GM19099 (cell line): Measurements from ENCODE around the gene SKI.

Experiments used
- POLR2A ChIP-seq: IDR thresholded peaks from 3 replicates; pipeline ENCODE4 v1.6.1; 2011; ENCODE audit warnings: low read depth; ENCODE audit not compliant: insufficient read length; ENCODE audit errors: extremely low read depth

The SKI gene

DNA sequence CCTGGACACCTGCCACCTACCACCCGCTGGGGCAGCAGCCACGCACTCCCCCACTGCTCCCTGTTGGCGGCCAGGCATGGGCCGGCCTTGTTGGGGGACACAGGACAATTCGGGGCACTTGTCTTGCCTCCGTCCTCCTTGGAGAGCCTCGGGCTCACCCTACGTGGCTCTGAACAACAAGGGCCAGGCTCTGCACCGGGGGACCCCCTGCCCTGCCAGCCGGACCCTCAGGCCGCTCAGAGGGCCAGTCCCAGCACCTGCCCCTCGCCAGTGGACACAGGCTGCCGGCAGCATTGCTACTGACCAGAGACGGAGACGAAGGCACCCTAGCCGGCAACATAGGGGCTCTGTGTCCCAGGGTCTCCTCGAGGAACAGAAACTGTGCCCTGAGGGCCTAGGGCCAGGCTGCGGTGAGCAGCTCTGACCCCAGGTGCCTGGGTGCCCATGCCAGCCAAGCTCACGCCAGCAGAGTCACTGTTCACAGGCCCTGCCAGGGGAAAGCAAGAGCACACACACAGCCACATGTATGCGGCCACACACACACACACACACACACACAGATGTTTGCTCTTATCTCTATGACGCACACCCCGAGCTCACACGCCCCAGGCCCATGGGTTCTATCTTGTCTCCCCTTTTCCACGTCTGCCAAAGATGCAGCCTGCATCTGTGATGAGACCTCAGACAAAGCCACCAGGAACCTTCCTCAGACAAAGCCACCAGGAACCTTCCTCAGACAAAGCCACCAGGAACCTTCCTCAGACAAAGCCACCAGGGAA lies 117.4 kb downstream of the SKI start:
- TF ChIP-seq POLR2A = no peak

DNA sequence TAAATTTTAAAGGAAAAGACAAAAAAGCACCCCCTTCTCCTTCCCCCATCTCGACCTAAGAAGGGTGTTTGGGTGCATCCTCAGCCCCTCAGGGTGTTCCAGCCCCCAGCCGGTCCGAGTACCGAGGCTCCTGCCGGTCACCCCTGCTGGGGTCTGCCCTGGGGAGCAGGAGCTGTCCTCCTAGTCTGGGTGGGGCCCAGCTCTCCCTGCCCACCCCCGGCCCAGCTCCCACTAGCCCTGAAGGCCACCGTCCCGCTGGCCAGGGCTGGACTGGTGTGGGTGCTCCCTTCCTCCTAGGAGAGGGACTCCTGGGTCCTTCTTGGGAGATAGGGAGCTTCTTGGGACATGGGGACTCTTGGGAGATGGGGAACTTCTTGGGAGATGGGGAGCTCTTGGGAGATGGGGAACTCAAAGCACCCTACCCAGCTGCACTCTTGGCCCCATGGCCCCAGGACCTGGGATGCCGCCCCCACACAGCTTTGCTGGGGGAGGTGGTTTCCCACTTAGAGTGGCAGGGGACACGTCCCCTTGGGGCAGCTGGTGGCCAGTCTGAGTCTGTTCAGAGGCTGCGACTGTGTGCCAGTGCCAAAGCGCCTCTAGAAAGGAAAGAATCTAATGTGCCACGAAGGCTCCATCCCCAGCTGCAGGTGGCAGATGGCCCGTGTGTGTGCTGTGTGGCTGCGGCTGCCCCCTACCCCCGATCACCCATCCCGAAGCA lies 118.7 kb downstream of the SKI start:
- TF ChIP-seq POLR2A = no peak

DNA sequence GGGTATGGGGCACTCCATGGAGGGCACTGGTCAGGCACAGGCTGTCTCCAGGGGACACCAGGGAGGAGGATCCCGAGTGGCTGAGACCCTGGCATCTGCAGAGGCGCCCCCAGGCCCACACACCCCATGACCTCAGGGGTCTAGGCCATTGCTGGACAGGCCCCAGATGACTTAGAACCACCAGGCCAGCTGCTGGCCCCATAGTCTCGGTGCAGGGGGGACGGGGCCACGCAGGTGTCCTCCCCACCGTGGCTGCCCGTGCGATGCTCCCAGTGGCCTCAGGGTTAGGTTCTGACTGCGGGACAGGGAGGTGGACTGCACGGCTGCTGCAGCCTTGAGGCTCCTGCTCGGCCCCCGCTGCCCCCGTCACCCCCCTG lies 119.3 kb downstream of the SKI start:
- no peak for TF ChIP-seq POLR2A

DNA sequence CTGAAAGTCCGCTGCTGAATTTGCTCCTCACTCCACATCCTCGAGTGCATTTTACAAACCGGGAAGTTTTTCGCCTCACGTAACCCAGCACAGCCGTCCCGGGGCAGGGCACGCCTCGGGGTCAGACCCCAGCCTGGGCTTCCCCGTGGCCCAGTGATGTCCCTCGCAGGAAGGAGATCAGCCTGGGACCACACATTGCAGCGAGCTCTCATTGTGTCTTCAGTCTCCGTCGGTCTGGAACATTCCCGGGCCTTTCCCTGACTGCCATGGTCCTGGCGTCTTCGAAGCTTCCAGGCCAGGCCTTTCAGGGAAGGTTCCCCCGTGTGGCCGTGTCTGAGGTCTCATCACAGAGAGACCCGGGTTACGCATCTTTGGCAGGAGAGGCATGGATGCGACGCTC lies 119.8 kb downstream of the SKI start:
- no peak for TF ChIP-seq POLR2A

DNA sequence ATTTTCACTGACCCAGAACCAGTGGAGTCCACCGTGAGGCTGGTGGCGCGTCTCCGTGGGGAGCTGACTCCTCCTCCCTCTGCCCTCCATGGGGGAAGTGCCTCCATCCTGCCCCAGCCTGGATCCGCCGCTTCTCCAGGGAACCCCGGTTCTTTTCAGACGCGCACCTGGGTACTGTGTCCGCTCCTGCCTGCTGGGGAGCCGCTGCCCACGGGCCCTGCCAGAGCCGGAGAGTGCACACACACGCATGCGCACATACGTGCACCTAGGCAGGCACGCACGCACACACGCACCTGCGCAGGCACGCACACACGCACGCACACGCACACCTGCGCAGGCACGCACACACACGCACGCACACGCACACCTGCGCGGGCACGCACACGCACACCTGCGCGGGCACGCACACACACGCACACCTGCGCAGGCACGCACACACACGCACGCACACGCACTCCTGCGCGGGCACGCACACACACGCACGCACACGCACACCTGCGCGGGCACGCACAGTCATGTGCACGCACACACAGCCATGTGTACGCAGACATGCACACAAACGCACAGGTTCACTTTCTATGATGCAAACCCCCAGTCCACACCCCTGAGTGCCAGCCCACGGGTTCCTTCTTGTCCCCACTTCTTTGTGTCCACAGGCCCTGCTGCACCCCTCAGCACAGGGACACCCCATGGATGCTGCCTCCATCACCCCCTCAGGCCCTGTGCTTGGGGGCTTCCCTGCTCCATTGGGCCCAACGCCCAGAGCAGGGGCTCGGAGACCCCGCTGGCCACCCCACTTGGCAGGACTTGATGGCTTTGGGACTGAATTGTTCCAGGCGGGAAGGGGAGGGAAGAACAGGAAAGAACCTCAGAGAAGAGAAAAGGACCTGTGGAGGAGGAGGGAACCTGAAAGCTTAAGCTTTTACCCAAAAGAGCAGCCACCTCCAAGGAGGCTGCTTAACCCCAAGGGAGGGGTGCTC lies 120.5 kb downstream of the SKI start:
- no peak for TF ChIP-seq POLR2A

DNA sequence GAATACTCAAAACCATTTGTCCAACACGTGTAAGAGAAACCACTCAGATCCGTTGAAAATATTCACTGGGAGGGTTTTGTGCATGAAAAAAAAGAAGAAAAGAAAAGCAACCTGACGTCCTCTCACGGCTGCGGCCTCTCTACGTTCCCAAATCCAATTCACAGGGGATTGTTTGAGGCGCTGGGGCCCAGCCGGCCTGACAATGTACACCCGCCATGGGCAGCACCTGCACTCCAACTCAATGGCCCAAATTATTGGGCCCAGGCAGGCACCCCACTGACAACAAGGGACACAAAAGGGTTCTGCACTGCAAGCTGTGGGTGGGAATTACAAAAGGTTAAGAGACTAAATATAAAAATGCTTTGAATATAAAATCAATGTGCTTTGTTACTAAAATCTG lies 121.7 kb downstream of the SKI start:
- TF ChIP-seq POLR2A = no peak

DNA sequence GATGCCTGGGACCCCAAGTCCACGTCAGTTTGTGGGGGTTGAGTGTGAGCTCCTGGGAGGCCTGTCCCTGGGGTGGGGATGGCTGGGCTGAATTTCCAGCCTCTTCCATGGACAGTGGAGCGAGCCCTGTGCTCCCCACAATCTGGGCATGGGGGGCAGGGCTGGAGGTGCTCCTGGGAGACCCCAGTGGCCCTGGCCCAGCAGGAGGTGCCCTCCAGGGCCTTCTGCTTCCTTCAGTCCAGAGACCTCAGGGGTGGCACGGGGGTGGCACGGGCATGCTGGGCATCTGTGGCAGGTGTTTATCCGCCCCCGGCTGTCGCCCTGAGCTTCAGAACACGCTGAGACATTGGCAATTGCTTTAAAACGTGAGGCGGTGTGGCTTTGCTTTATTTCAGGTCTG lies 122.4 kb downstream of the SKI start:
- TF ChIP-seq POLR2A = no peak

DNA sequence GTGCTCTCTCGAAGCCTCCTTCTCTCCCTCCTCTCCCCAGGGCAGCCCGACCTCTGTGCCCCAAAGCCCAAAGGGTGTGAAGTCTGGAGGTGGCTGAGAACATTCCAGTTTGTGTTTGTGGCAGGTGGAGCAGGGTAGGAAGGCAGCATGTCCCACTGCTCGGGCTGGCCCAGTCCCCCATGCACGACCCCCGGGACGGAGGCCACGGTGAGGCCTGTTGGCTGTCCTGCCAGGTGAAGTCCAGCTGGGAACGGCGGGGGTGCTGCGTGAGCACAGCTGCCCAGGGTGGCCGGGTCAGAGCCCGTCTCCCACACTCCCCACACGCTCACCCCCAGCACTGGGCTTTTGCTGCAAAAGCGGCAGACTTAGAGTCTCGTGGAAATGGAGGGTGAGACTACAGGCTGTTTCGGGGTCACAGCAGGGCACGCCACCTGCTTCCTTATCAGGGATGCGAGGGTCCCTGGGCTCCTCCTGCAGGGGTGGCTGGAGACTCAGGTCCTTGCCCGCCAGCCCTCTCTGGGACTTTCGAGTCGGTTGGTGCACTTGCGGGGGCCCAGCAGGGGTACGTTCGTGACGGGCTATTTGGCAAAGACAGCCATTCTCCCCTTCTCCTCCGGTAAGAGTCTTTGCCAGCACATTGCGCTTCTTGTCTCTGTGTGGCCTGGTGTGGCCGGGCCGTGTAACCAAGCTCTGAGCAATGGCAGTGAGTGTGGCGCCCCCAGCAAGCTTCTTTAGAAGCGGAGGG lies 123.0 kb downstream of the SKI start:
- no peak for TF ChIP-seq POLR2A

DNA sequence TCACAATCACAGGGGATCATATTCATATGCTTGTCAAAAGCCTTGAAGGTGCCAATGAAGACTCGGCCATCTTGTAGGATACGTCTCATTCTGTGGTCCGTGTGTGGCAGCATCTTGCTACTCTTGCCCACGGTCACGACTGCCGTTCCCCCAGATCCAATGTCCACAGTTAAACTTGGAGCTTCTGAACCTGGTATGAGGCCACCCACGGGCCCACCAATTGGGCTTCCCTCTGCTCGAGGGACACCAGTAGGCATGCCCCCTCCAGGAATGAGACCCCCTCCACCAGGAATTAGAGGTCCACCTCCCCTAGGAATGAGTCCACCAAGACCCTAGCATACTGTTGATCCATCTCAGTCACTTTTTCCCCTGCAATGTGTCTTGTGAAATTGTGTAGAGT lies 123.6 kb downstream of the SKI start:
- TF ChIP-seq POLR2A = no peak

DNA sequence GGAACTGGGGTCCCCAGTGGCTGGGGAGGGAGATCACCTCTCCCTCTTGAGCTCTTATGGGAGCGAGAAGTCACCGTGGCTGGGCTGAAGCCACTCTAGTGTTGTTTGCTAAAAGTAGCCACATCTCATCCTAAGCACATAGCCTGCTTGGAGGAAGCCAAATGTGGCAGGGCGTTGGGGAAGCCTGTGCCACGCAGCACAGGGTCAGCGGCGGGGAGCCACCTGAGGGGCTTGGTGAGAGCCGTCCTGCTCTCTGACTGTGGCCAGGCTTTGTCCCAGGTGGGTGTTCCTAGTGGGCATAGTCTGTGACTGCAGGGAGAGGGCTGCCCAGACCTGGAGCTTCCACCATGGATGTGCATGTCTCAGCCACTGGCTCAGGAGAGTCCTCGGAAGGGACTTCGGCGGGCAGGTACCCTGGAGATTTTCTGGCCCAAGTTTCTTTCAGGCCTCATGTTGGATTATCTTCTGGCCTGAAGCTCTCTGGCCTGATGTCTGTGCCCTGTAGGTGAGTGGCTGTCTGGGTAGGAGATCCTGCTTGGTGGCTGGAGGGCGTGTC lies 124.3 kb downstream of the SKI start:
- no peak for TF ChIP-seq POLR2A

DNA sequence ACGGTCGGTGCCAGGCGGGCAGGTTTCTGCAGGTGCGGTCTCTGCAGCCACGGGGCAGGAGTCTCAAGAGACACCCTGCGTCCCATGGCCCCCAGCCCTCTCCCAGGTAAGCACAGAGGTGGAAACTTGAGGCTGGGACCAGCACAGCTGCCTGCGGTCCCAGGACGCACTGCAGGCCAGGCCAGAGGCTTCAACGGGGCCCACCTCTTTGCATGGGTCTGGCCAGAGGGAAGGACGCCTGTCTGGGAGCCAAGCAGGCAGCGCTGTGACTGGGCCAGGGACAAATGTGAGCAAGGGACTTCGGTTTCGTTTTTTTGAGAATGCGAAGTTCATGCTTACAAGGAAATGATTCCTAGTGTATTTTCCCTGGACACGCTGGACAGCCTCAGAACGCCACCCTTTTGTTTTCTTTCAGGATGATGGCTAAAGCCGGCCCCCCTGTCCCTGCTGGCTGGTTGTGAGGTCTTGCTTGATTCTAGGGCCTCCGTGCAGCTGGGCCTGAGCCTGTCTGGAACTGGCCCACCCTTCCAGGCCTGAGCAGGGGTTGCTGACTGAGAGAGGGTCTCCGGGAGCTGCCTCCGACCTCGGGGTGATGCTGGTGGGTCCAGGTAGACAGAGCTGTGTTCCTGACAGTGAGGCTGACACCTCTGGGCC lies 124.9 kb downstream of the SKI start:
- TF ChIP-seq POLR2A = no peak

DNA sequence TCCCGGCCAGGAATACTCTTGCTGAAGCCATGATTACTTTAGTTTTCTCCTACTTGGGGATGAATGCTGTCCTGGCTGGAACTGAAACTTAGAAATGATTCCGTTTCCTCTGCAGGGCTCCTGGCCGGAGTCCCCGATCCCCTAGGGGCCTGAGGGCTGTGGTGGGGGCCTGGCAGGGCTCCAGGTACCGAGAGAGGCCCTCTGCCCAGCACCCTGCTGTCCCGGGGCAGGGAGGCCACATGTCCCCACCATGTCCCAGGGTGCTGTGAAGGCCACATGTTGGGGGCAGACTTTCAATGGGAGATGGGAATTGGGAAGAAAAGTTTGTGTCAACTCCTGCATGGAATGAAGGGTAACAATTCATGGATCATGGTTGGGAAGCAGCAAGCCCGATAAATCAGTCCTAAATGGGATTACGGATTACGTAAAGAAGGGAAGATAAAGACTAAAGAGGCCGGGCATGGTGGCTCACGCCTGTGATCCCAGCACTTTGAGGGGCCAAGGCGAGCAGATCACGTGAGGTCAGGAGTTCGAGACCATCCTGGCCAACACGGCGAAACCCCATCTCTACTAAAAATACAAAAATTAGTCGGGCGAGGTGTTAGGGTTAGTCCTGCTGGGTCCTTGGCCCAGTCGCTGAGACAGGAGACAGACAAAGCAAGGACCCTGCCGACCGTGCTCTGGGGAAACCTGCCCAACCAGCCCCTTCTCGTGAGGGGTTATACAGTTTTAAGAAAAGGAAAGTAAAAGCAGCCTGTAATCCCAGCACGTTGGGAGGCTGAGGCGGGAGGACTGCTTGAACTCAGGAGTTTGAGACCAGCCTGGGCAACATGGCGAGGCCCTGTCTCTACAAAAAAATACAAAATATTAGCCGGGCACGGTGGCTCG lies 125.7 kb downstream of the SKI start:
- TF ChIP-seq POLR2A = no peak

DNA sequence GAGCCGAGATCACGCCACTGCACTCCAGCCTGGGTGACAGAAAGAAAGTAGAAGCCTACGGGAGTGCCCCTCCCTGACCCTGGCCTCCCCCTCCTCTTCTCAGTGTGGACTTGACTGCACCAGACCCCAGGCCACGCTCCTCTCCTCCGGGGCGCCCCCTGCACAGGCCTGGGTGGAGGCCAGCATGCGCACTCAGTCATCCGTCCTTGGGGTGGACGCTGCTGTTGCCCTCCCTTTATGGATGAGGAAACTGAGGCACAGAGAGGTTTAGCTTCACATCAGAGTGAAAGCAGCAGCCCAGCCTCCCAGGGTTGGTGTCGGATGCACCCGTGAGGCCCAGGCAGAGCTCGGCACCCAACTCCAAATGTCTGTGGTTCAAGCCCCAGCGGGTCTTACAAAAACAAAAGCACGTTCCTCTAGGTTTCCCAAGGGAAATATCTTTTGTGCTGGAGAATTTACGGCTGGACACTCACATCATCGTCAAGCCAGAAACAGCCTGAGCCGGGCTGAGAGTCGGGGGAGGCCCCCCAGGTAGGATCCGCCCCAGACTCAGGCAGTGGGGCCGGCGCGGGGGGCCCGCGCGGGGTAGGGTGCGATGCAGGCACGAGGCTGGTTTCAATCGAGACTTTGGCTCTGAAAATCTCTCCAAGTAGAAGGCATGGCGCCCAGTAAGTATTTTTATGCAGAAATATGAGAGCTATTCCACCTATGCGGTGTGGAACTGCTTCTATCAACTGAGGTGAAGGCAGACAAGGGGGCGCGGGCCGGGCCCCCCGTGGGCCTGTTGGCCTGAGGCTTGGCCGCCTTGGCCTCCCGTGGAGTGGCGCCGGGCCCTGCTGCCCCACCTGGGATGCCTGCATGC lies 126.6 kb downstream of the SKI start:
- TF ChIP-seq POLR2A = no peak
